ENCODE results near the gene ACOT4.
A peak's percentile ranks its signal among the peaks of the same experiment; 100 is the strongest.
"Not testable (repeated sequence)": the region's sequence is repeated elsewhere in the genome, so short reads cannot be mapped to it uniquely, and the experiment has no call there.

Gene ACOT4

GRCh38 chr14:73577214-73577613 lies 14.5 kb upstream of the ACOT4 start:
- DNase-seq (ENCODE audit: low read depth) = not testable (repeated sequence)

DNA sequence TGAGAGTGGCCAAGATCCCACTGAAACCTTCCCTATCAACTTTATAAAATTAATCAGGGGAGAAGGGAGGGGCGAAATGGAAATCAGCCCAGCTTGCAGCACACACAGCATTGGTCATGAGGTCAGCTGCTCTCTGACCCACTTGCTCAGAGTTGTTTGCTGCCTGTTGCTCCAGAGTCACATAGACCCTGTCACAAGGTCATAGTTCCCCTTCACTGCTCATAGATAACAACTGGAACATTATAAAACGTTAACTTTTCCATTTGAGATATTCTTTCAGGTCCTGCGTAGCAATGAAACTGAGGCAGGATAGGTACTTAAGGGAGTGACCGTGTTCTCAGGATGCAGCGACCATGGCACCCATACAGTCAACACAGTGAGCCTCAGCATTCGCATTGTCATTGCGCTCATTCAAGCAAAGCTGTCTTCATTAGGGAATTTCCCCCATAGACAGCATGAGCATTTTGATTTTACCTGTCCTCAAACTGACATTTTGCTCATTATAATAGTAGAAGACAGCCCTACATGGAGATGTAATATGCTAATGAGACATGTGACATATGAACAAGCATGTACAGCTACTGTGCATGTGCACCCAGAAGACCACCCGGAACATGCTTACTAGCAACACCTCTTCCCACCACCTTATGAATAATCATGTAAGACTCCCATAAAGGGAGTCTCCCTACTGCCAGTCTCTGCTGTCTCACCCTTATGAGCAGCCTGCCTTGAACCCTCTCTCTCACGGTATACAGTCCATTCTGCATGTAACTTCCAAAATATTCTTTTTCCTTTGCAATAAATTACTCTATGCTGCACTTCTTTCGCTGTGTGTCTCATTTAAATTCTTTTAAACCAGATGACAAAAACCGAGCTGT lies 9.3 kb upstream of the ACOT4 start:
- not testable (repeated sequence) for DNase-seq (ENCODE audit: low read depth)

- DNase-seq (ENCODE audit: low read depth) = no peak
Measured at GRCh38 chr14:73588695-73589094, 3.0 kb upstream of the ACOT4 start.

DNA sequence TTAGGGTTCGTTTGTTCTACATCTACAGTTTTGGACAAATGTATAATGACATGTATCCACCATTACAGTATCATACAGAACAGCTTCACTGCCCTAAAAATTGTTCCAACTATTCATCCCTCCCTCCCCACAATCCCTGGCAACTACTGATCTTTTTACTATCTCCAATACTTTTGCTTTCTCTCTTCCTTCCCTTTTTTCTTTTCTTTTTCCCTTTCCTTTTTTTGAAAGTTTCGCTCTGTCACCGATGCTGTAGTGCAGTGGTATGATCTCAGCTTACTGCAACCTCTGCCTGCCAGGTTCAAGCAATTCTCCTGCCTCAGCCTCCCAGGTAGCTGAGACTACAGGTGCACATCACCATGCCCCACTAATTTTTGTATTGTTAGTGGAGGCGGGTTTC lies 2.6 kb upstream of the ACOT4 start:
- no peak for DNase-seq (ENCODE audit: low read depth)

GRCh38 chr14:73590673-73591004 lies 1.0 kb upstream of the ACOT4 start:
- DNase-seq (ENCODE audit: low read depth) = not testable (repeated sequence)

DNA sequence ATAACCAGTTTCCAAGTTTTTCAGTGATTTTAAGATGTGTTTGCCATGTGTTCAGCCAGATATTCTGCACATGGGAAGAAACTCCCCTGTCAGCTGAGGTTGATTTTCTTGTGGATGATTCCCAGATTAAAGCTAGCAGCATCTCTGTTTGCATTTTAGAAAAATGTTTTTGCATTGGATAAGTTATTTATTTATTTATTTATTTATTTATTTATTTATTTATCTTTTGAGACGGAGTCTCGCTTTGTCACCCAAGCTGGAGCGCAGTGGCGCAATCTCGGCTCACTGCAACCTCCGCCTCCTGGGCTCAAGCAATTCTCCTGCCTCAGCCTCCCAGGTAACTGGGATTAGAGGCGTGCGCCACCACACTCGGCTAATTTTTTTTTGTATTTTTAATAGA lies 2.8 kb downstream of the ACOT4 start:
- no peak for DNase-seq (ENCODE audit: low read depth)

DNA sequence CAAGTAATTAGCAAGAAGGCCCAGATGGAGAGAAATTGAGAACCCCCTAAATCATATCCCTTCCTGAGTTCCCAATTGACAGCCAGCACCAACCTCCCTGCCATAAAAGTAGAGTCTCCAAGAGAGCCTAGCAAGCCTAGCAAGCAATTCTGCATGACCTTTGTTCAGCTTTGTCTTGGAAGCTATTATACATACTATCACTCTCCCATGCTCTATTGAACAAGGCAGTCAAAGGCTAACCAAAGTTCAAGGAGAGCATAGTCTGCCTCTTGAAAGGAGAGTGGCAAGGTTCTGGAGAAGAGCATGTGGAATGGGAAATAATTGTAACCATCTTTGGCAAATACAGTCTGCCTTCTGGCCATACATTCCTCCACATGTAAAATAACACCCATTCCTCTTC lies 7.8 kb downstream of the ACOT4 start:
- no peak for DNase-seq (ENCODE audit: low read depth)

- DNase-seq (ENCODE audit: low read depth) = no peak
Measured at GRCh38 chr14:73602994-73603393, 11.3 kb downstream of the ACOT4 start.

GRCh38 chr14:73606271-73606670 lies 14.6 kb downstream of the ACOT4 start:
- no peak for DNase-seq (ENCODE audit: low read depth)

DNA sequence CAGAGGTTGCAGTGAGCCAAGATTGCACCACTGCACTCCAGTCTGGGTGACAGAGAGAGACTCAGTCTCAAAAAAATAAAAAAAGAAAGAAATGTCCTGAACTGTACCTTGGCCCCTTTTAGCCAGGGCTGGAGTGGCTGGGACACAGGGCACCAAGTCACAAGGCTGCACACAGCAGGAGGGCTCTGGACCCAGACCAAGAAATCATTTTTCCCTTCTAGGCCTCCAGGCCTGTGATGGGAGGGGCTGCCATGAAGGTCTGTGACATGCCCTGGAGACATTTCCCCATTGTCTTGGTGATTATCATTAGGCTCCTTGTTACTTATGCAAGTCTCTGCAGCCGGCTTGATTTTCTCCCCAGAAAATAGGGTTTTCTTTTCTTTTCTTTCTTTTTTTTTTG lies 15.6 kb downstream of the ACOT4 start:
- no peak for DNase-seq (ENCODE audit: low read depth)

GRCh38 chr14:73610687-73611086 lies 19.0 kb downstream of the ACOT4 start:
- peak; percentile 62 for DNase-seq (ENCODE audit: low read depth)

GRCh38 chr14:73612339-73613045 lies 20.8 kb downstream of the ACOT4 start, which contains the start of gene ACOT6:
Gene ACOT6, plus strand, starts transcription at chr14:73612517. Its CDS starts 55 bp downstream, at chr14:73612572.
- peak; percentile 65 for DNase-seq (ENCODE audit: low read depth)

DNA sequence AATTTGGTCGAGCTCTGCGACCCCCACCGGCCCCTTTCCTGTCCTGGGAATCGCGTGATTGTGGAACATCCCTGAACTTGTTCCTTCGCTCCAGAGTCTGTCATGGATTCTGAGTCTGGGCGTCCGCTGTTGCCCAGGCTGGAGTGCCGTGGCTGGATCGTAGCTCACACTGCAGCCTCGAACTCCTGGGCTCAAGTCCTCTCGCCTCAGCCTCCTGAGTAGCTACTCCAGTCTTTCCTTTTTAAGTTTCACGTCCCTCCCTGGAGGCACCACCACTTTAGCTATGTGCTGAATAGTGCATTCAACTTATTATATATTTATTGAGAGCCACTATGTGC lies 21.3 kb downstream of the ACOT4 start:
- DNase-seq (ENCODE audit: low read depth) = no peak

GRCh38 chr14:73613419-73613963 lies 21.8 kb downstream of the ACOT4 start:
- no peak for DNase-seq (ENCODE audit: low read depth)

GRCh38 chr14:73616831-73617230 lies 25.2 kb downstream of the ACOT4 start:
- no peak for DNase-seq (ENCODE audit: low read depth)

- no peak for DNase-seq (ENCODE audit: low read depth)
Measured at GRCh38 chr14:73619524-73619923, 27.9 kb downstream of the ACOT4 start.

DNA sequence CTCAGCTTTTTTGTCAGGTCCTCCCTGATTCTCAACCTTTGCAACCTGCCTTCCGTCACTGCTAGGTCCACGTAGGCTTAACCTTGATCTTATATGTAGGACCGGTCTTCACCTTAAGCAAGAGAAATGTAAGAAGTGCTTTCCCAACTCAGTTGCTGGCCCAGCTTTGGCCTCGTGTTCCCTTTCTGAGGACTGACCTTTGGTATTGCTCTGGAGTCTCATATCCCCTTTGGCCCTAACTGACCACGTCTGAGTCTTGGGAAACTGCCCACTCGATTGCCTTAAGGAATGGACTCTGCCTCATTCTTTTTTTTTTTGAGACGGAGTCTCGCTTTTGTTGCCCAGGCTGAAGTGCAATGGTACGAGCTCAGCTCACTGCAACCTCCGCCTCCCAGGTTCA lies 28.6 kb downstream of the ACOT4 start:
- no peak for DNase-seq (ENCODE audit: low read depth)

- no peak for DNase-seq (ENCODE audit: low read depth)
Measured at GRCh38 chr14:73623504-73624054, 31.9 kb downstream of the ACOT4 start.

DNA sequence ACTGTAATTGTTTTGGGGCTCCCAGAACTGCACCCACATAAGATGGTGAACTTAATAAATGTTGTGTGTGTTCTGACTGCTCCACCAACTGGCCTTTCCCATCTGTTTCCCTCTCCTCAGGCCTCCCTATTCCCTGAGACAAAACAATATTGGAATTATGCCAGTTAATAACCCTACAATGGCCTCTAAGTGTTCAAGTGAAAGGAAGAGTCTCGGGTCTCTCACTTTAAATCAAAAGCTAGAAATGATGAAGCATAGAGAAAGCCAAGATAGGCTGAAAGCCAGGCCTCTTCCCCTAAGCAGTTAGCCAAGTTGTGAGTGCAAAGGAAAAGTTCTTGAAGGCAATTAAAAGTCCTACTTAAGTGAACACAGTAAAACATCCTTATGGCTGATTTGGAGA lies 34.0 kb downstream of the ACOT4 start:
- no peak for DNase-seq (ENCODE audit: low read depth)

DNA sequence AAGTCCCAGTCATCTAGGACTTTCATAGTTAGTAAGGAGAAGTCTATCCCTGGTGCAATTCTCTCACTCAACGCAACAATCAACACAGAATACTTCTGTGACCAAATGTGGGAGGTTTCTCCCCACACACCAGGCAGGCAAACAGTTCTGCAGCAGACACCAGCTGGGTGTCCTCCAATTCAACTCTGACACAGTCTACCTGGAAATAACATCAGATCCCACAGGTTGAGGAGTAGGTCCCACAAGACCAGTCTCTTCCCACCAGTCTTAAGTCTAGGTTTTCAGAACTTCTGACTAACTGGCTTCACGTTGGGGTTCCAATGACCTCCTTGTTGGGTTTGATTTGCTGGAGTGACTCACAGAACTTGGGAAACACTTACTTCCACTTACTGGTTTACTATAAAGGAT lies 35.5 kb downstream of the ACOT4 start:
- DNase-seq (ENCODE audit: low read depth) = no peak

GRCh38 chr14:73630009-73630780 lies 38.5 kb downstream of the ACOT4 start:
- no peak for DNase-seq (ENCODE audit: low read depth)
